Posterior vena cava (tissue), 2 donors: ENCODE data around the gene IFT20. TPM values are rescaled to one million over a fixed set of nuclear protein-coding genes. Genes with fewer than 3 reads are reported as not detected.

Source experiments
- DNase-seq: peaks from one replicate; pipeline ENCODE4 v3.0.0-alpha.2; 2020; ENCODE audit warnings: low spot score
- intact Hi-C, 2 donors: fragments of 100-400 bp; cut with DNase I; formaldehyde crosslinking; loops; one replicate each; pipeline versions ENCODE4 v1.14.1 to v1.14.2; 2022 to 2023
- total RNA-seq, 2 donors: library from RNA; stranded (reverse); fragmentation: NEBNext Ultra II Directional; extraction: Animal tissue kit (Norgen Biotek cat#: 25700); gene quantifications; one replicate each; pipeline ENCODE4 v1.2.1, GENCODE V29; 2021
- donor health status: DM: yes; HTN: yes; CAD: no.
- donor health status: DM: yes; HTN: yes; CAD: no.

Gene IFT20
- total RNA-seq, 2 donors from 2014 or later, result 28.3 to 34.9 TPM

GRCh38 chr17:28341516-28341915 is 6.2 kb upstream of the IFT20 start:
- intact Hi-C loops, result loop anchor here in 1 of 2 donors (5.0 kb wide), 1 partner anchor 606 kb away; no protein-coding TSS in a partner anchor
- peak; percentile 64 for DNase-seq

GRCh38 chr17:28340374-28340773 is 5.1 kb upstream of the IFT20 start:
- peak; percentile 59 for DNase-seq
- intact Hi-C loops, result loop anchor here in 1 of 2 donors (5.0 kb wide), 1 partner anchor 607 kb away; no protein-coding TSS in a partner anchor

- intact Hi-C loops, result loop anchor here in 1 of 2 donors (5.0 kb wide), 1 partner anchor 1002 kb away; no protein-coding TSS in a partner anchor
These were observed 4.2 kb upstream of the IFT20 start for GRCh38 chr17:28339431-28339830.

GRCh38 chr17:28338769-28339212 is 3.5 kb upstream of the IFT20 start:
- intact Hi-C loops, result loop anchor here in 1 of 2 donors (5.0 kb wide), 1 partner anchor 1001 kb away; no protein-coding TSS in a partner anchor

More at GRCh38 chr17:28339431-28339830, 4.2 kb upstream of the IFT20 start:
- peak; percentile 62 for DNase-seq

GRCh38 chr17:28338056-28338768 is 2.9 kb upstream of the IFT20 start:
- DNase-seq, result peak; percentile 37
- intact Hi-C loops, result loop anchor here in 1 of 2 donors (5.0 kb wide), 1 partner anchor 1001 kb away; no protein-coding TSS in a partner anchor

More at GRCh38 chr17:28338769-28339212, 3.5 kb upstream of the IFT20 start:
- peak; percentile 28 for DNase-seq

- DNase-seq, result peak; percentile 86
- intact Hi-C loops, result loop anchor here in 1 of 2 donors (5.0 kb wide), 1 partner anchor 999 kb away; no protein-coding TSS in a partner anchor
These were observed 943 bp upstream of the IFT20 start for GRCh38 chr17:28335959-28336871.

- intact Hi-C loops, result loop anchor here in 1 of 2 donors (5.0 kb wide), 1 partner anchor 997 kb away; no protein-coding TSS in a partner anchor
- DNase-seq, result peak; percentile 5
These were observed 539 bp downstream of the IFT20 start for GRCh38 chr17:28334666-28335200.

GRCh38 chr17:28334171-28334570 is 1.1 kb downstream of the IFT20 start:
- DNase-seq, result peak; percentile 13
- intact Hi-C loops, result no loop called here

- intact Hi-C loops, result no loop called here
- peak; percentile 13 for DNase-seq
These were observed 2.1 kb downstream of the IFT20 start for GRCh38 chr17:28333083-28333746.

GRCh38 chr17:28331891-28332420 is 3.3 kb downstream of the IFT20 start:
- intact Hi-C loops, result no loop called here
- DNase-seq, result peak; percentile 48

- peak; percentile 38 for DNase-seq
- intact Hi-C loops, result no loop called here
These were observed 4.6 kb downstream of the IFT20 start for GRCh38 chr17:28330671-28331070.

- DNase-seq, result peak; percentile 17
- intact Hi-C loops, result no loop called here
These were observed 6.9 kb downstream of the IFT20 start for GRCh38 chr17:28328325-28328724.

GRCh38 chr17:28327709-28328108 is 7.6 kb downstream of the IFT20 start:
- intact Hi-C loops, result no loop called here
- DNase-seq, result no peak

- DNase-seq, result no peak
These were observed 8.2 kb downstream of the IFT20 start for GRCh38 chr17:28327031-28327607.

GRCh38 chr17:28326114-28326513 is 9.2 kb downstream of the IFT20 start:
- intact Hi-C loops, result no loop called here
- no peak for DNase-seq

More at GRCh38 chr17:28327031-28327607, 8.2 kb downstream of the IFT20 start:
- intact Hi-C loops, result no loop called here

GRCh38 chr17:28325211-28325610 is 10.1 kb downstream of the IFT20 start:
- intact Hi-C loops, result no loop called here
- no peak for DNase-seq

- no peak for DNase-seq
- intact Hi-C loops, result no loop called here
These were observed 10.5 kb downstream of the IFT20 start for GRCh38 chr17:28324781-28325180.

GRCh38 chr17:28324267-28324745 is 11.0 kb downstream of the IFT20 start:
- intact Hi-C loops, result no loop called here
- no peak for DNase-seq
